CD14-positive monocyte (primary cell): ENCODE measurements around the gene SLC39A7. TPM values are rescaled to one million over a fixed set of nuclear protein-coding genes. Genes with fewer than 3 reads are reported as not detected.

Experiments used
- DNase-seq, 3 donors: peaks; one replicate each; pipeline ENCODE4 v3.0.0-alpha.2; 2011 to 2022
- H2AFZ ChIP-seq: 2 replicates; pipeline ENCODE4 v1.6.0; 2012; ENCODE audit warnings: mild to moderate bottlenecking, low read depth, low read length, inconsistent platforms; ENCODE audit not compliant: insufficient read depth, poor library complexity, severe bottlenecking
- H3K27ac ChIP-seq, 2 donors: 1 replicate in 1 of 2; 2 replicates in 1 of 2; pipeline ENCODE4 v1.5.1; 2012 to 2013; ENCODE audit warnings: low read length in 2 of 2, control low read depth in 1 of 2, inconsistent platforms in 1 of 2, low read depth in 1 of 2, mild to moderate bottlenecking in 1 of 2
- H3K27me3 ChIP-seq, 2 donors: one replicate each; pipeline versions ENCODE4 v1.6.0 to v1.6.1; 2011 to 2013; ENCODE audit warnings: low read length in 2 of 2; ENCODE audit not compliant: control insufficient read depth in 2 of 2, insufficient read depth in 2 of 2
- H3K36me3 ChIP-seq, 2 donors: replicated peaks in 1 of 2; 1 replicate in 1 of 2; 2 replicates in 1 of 2; pipeline versions ENCODE4 v1.5.1 to v1.6.1; 2012 to 2013; ENCODE audit warnings: low read length in 2 of 2, control low read depth in 1 of 2, inconsistent platforms in 1 of 2, mild to moderate bottlenecking in 1 of 2; ENCODE audit not compliant: insufficient read depth in 2 of 2, control insufficient read depth in 1 of 2
- H3K4me1 ChIP-seq, 2 donors: 1 replicate in 1 of 2; 2 replicates in 1 of 2; pipeline versions ENCODE4 v1.5.1 to v1.6.1; 2012 to 2013; ENCODE audit warnings: low read length in 2 of 2, control low read depth in 1 of 2, inconsistent platforms in 1 of 2, mild to moderate bottlenecking in 1 of 2, moderate library complexity in 1 of 2; ENCODE audit not compliant: insufficient read depth in 2 of 2, control insufficient read depth in 1 of 2
- H3K4me2 ChIP-seq: replicated peaks from 2 replicates; pipeline ENCODE3; 2012; ENCODE audit warnings: low read length, moderate library complexity, mild to moderate bottlenecking; ENCODE audit not compliant: poor library complexity, severe bottlenecking; ENCODE audit errors: extremely low read depth
- H3K4me3 ChIP-seq, 3 experiments: fragments of 200-600 bp in 1 of 3; sonication (generic) in 1 of 3; replicated peaks in 1 of 3; 1 replicate in 2 of 3; 2 replicates in 1 of 3; pipeline ENCODE4 v1.5.1; 2011 to 2013; ENCODE audit warnings: low read length in 3 of 3, mild to moderate bottlenecking in 3 of 3, control low read depth in 2 of 3, low read depth in 2 of 3, inconsistent platforms in 1 of 3, moderate library complexity in 1 of 3
- H3K79me2 ChIP-seq: 2 replicates; pipeline ENCODE4 v1.6.0; 2012; ENCODE audit warnings: mild to moderate bottlenecking, control low read depth, inconsistent platforms, low read length, moderate library complexity; ENCODE audit not compliant: insufficient read depth
- H3K9ac ChIP-seq: 2 replicates; pipeline ENCODE4 v1.6.0; 2017; ENCODE audit warnings: low read length, mild to moderate bottlenecking; ENCODE audit not compliant: insufficient read depth, poor library complexity, severe bottlenecking
- H3K9me3 ChIP-seq, 2 donors: replicated peaks in 1 of 2; 1 replicate in 1 of 2; 2 replicates in 1 of 2; pipeline versions ENCODE4 v1.5.1 to v1.6.1; 2012 to 2013; ENCODE audit warnings: low read length in 2 of 2, control low read depth in 1 of 2; ENCODE audit not compliant: control insufficient read depth in 1 of 2, insufficient read depth in 1 of 2
- H4K20me1 ChIP-seq: 2 replicates; pipeline ENCODE4 v1.6.0; 2012; ENCODE audit warnings: mild to moderate bottlenecking, low read length, control low read depth, moderate library complexity; ENCODE audit not compliant: insufficient read depth
- H3K27ac Mint-ChIP-seq, 7 donors: one replicate each; pipeline ENCODE4 v1.8.0; 2020; ENCODE audit warnings: mild to moderate bottlenecking in 7 of 7, mixed read lengths in 7 of 7, moderate library complexity in 6 of 7, inconsistent platforms in 2 of 7
- H3K27me3 Mint-ChIP-seq, 3 donors: one replicate each; pipeline ENCODE4 v1.8.0; 2021 to 2022; ENCODE audit warnings: low read depth in 3 of 3, mild to moderate bottlenecking in 3 of 3, mixed read lengths in 3 of 3, moderate library complexity in 3 of 3, inconsistent platforms in 1 of 3
- H3K36me3 Mint-ChIP-seq, 2 donors: one replicate each; pipeline ENCODE4 v1.8.0; 2020; ENCODE audit warnings: mixed read lengths in 2 of 2, inconsistent platforms in 1 of 2, mild to moderate bottlenecking in 1 of 2
- H3K4me1 Mint-ChIP-seq: one replicate; pipeline ENCODE4 v1.8.0; 2020; ENCODE audit warnings: mild to moderate bottlenecking, mixed read lengths
- H3K4me3 Mint-ChIP-seq, 2 donors: one replicate each; pipeline ENCODE4 v1.8.0; 2020; ENCODE audit warnings: mild to moderate bottlenecking in 2 of 2, mixed read lengths in 2 of 2, moderate library complexity in 1 of 2
- H3K9me3 Mint-ChIP-seq, 7 donors: one replicate each; pipeline ENCODE4 v1.8.0; 2020 to 2022; ENCODE audit warnings: mixed read lengths in 7 of 7, mild to moderate bottlenecking in 6 of 7, moderate library complexity in 6 of 7, inconsistent platforms in 2 of 7
- WGBS: methylation state at CpG from one replicate; pipeline ENCODE4 v1.1.5; 2013; ENCODE audit warnings: missing lambda C conversion rate; ENCODE audit not compliant: insufficient coverage; 5-methylcytosine and 5-hydroxymethylcytosine counted together
- intact Hi-C, 2 donors: fragments of 100-400 bp; cut with micrococcal nuclease; formaldehyde crosslinking; loops; one replicate each; pipeline versions ENCODE4 v1.15.0 to v1.15.1; 2023
- polyA plus RNA-seq, 3 donors: library from polyadenylated mRNA; depleted of rRNA in 1 of 3; unstranded in 2 of 3; stranded (reverse) in 1 of 3; fragments of 300-500 nt in 2 of 3; fragments of >200 nt in 1 of 3; fragmentation: Illumina TruSeq in 2 of 3; gene quantifications; 1 replicate in 2 of 3; 2 replicates in 1 of 3; pipeline ENCODE4 v1.2.3, GENCODE V29; 2012 to 2021
- TF ChIP-seq, protein P1 (sequence below): fragments of 200-600 bp; IDR thresholded peaks from one replicate; pipeline ENCODE4 v1.8.0; 2022; ENCODE audit warnings: antibody characterized with exemption, mild to moderate bottlenecking

The SLC39A7 gene
- polyA plus RNA-seq, 3 donors: 14.5 to 32.7 (median 17.7) TPM

DNA sequence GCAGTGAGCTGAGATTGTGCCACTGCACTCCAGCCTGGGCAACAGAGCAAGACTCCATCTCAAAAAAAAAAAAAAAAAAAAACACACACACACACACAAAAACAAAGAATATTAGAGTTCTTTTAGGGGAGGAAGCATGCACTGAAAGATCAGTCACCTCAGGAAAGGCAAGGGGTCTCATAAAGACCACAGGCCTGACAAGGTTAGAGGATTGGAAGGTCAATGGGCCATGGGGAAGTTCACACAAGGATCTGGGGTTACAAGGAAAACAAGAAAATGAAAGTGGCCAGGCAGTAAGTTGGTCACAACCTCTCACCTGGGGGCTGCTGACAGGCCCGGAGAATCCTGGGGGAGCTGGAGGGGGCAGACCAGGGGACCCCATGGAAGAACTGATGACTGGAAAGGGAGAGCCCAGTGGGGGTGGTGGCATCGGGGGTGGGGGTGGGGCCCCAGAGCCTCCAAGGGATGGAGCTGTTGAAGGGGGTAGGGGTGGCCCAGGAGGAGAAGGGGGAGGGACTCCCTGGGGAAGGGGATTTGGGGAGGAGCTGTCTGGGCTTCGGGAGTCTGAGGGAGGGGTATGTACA is 1.7 kb upstream of the SLC39A7 start:
- intact Hi-C loops: loop anchor here in 1 of 2 donors (10.0 kb wide), 1 partner anchor 46 kb away; no protein-coding TSS in a partner anchor
- H3K36me3 Mint-ChIP-seq: peaks cover 59 to 67% of the 10 kb centered on the region in 2 donors
- Histone ChIP-seq H3K36me3 (peaks cover 55 to 57% of the 10 kb centered on the region in 2 donors), H3K27me3 (peaks cover 0 to 1% of the 10 kb centered on the region in 2 donors), H3K4me2 (peak overlapping the region; percentile 93), H3K9me3 (no peaks in the 10 kb centered on the region), H3K79me2 (peaks cover 50% of the 10 kb centered on the region), H3K4me1 (peaks cover 28 to 38% of the 10 kb centered on the region in 2 donors), H3K27ac (no peak overlapping the region), H4K20me1 (peaks cover 68% of the 10 kb centered on the region), H3K4me3 (peak overlapping the region in 1 of 3 experiments; percentile 95), H2AFZ (no peak overlapping the region), H3K9ac (peak overlapping the region; percentile 94)
- H3K27ac Mint-ChIP-seq: peak overlapping the region; percentile 6 to 98 (median 85)
- peak overlapping the region; percentile 85 to 94 for H3K4me3 Mint-ChIP-seq
- 100% methylated on average over 1 of the region's 3 CpGs for WGBS
- peaks cover 51% of the 10 kb centered on the region for H3K4me1 Mint-ChIP-seq
- peaks cover 0 to 3% (median 0%) of the 10 kb centered on the region in 7 donors for H3K9me3 Mint-ChIP-seq
- DNase-seq: no peak
- TF ChIP-seq, protein P1, sequence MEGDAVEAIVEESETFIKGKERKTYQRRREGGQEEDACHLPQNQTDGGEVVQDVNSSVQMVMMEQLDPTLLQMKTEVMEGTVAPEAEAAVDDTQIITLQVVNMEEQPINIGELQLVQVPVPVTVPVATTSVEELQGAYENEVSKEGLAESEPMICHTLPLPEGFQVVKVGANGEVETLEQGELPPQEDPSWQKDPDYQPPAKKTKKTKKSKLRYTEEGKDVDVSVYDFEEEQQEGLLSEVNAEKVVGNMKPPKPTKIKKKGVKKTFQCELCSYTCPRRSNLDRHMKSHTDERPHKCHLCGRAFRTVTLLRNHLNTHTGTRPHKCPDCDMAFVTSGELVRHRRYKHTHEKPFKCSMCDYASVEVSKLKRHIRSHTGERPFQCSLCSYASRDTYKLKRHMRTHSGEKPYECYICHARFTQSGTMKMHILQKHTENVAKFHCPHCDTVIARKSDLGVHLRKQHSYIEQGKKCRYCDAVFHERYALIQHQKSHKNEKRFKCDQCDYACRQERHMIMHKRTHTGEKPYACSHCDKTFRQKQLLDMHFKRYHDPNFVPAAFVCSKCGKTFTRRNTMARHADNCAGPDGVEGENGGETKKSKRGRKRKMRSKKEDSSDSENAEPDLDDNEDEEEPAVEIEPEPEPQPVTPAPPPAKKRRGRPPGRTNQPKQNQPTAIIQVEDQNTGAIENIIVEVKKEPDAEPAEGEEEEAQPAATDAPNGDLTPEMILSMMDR: no peak
- H3K27me3 Mint-ChIP-seq: peaks cover 0 to 2% (median 0%) of the 10 kb centered on the region in 3 donors

- intact Hi-C loops: loop anchor here (2.0 to 10.0 kb wide), 5 partner anchors 45 to 215 kb away; partner anchors contain the start of genes RGL2 (in 2 of the 2), CUTA (in 1 of the 2) and PHF1 (in 1 of the 2)
- 0% methylated on average over 17 of the region's 26 CpGs for WGBS
- Mint-ChIP-seq H3K4me1 (peaks cover 54% of the 10 kb centered on the region), H3K9me3 (peaks cover 0 to 3% (median 0%) of the 10 kb centered on the region in 7 donors), H3K36me3 (peaks cover 51 to 59% of the 10 kb centered on the region in 2 donors), H3K27me3 (no peaks in the 10 kb centered on the region), H3K4me3 (peak overlapping the region; percentile 85 to 94), H3K27ac (peak overlapping the region in 6 of 7 donors; percentile 73 to 98 (median 88))
- TF ChIP-seq, protein P1: no peak
- no peaks in the 10 kb centered on the region for H3K9me3 ChIP-seq
- H3K4me3 ChIP-seq: peak overlapping the region; percentile 83 to 96 (median 95)
- H3K4me2 ChIP-seq: peak overlapping the region; percentile 93
- H3K36me3 ChIP-seq: peaks cover 47 to 49% of the 10 kb centered on the region in 2 donors
- H3K79me2 ChIP-seq: peaks cover 50% of the 10 kb centered on the region
- peaks cover 62% of the 10 kb centered on the region for H4K20me1 ChIP-seq
- H3K4me1 ChIP-seq: peaks cover 34 to 46% of the 10 kb centered on the region in 2 donors
- H3K9ac ChIP-seq: peak overlapping the region; percentile 94
- peak in 2 of 3 donors; percentile 58 to 67 for DNase-seq
- H2AFZ ChIP-seq: peak overlapping the region; percentile 96
- H3K27me3 ChIP-seq: no peaks in the 10 kb centered on the region
- H3K27ac ChIP-seq: peak overlapping the region; percentile 94
Observed at GRCh38 chr6:33199687-33200218, 914 bp upstream of the SLC39A7 start.
